ENCODE results near the gene AQP12B.

Gene AQP12B

GRCh38 chr2:240717681-240718581 lies 35.2 kb upstream of the AQP12B start:
- no peak for DNase-seq (ENCODE audit: low read depth)

- DNase-seq (ENCODE audit: low read depth) = no peak
These were observed 34.5 kb upstream of the AQP12B start for GRCh38 chr2:240717181-240717641.

GRCh38 chr2:240716130-240716798 lies 33.6 kb upstream of the AQP12B start:
- DNase-seq (ENCODE audit: low read depth) = no peak

- DNase-seq (ENCODE audit: low read depth) = no peak
These were observed 32.4 kb upstream of the AQP12B start for GRCh38 chr2:240714747-240715725.

GRCh38 chr2:240713928-240714746 lies 31.5 kb upstream of the AQP12B start:
- no peak for DNase-seq (ENCODE audit: low read depth)

GRCh38 chr2:240713071-240713927 lies 30.6 kb upstream of the AQP12B start:
- DNase-seq (ENCODE audit: low read depth) = no peak

GRCh38 chr2:240712121-240712520 lies 29.4 kb upstream of the AQP12B start:
- no peak for DNase-seq (ENCODE audit: low read depth)

- DNase-seq (ENCODE audit: low read depth) = no peak
These were observed 29.0 kb upstream of the AQP12B start for GRCh38 chr2:240711701-240712100.

GRCh38 chr2:240711296-240711695 lies 28.6 kb upstream of the AQP12B start:
- DNase-seq (ENCODE audit: low read depth) = no peak

GRCh38 chr2:240708457-240708856 lies 25.8 kb upstream of the AQP12B start:
- no peak for DNase-seq (ENCODE audit: low read depth)

- no peak for DNase-seq (ENCODE audit: low read depth)
These were observed 25.1 kb upstream of the AQP12B start for GRCh38 chr2:240707821-240708220.

GRCh38 chr2:240707043-240707756 lies 24.5 kb upstream of the AQP12B start:
- no peak for DNase-seq (ENCODE audit: low read depth)

- DNase-seq (ENCODE audit: low read depth) = no peak
These were observed 22.6 kb upstream of the AQP12B start for GRCh38 chr2:240705204-240705791.

GRCh38 chr2:240704651-240705050 lies 22.0 kb upstream of the AQP12B start:
- DNase-seq (ENCODE audit: low read depth) = peak; percentile 19

GRCh38 chr2:240703417-240704341 lies 21.0 kb upstream of the AQP12B start:
- DNase-seq (ENCODE audit: low read depth) = no peak

GRCh38 chr2:240702640-240703011 lies 19.9 kb upstream of the AQP12B start:
- DNase-seq (ENCODE audit: low read depth) = no peak

GRCh38 chr2:240701736-240702639 lies 19.3 kb upstream of the AQP12B start:
- DNase-seq (ENCODE audit: low read depth) = no peak
